SK-N-SH (cell line): Measurements from ENCODE around the gene NXNL1.

ENCODE experiments used
- EZH2phosphoT487 ChIP-seq: fragments of 200-600 bp; sonication (generic); IDR thresholded peaks from 2 replicates; pipeline ENCODE4 v1.6.1; 2017; ENCODE audit warnings: low read depth, mixed run types, mild to moderate bottlenecking, antibody characterized with exemption, moderate library complexity, borderline replicate concordance
- MAX ChIP-seq: IDR thresholded peaks from 2 replicates; pipeline ENCODE4 v1.4.0; 2012; ENCODE audit warnings: low read depth
- RCOR1 ChIP-seq: fragments of 150-350 bp; IDR thresholded peaks from 2 replicates; pipeline ENCODE4 v1.6.1; 2017; ENCODE audit warnings: antibody characterized with exemption, low read length

- no peak for TF ChIP-seq RCOR1
- no peak for TF ChIP-seq EZH2phosphoT487
- no peak for TF ChIP-seq MAX
These were observed 53.9 kb downstream of the NXNL1 start for GRCh38 chr19:17406887-17407196.
